ENCODE measurements around the gene ADARB2. TPM values are rescaled to one million over a fixed set of nuclear protein-coding genes. Genes with fewer than 3 reads are reported as not detected.

The ADARB2 gene
- total RNA-seq, 1 donor from 2014 or later = 0.80 TPM

DNA sequence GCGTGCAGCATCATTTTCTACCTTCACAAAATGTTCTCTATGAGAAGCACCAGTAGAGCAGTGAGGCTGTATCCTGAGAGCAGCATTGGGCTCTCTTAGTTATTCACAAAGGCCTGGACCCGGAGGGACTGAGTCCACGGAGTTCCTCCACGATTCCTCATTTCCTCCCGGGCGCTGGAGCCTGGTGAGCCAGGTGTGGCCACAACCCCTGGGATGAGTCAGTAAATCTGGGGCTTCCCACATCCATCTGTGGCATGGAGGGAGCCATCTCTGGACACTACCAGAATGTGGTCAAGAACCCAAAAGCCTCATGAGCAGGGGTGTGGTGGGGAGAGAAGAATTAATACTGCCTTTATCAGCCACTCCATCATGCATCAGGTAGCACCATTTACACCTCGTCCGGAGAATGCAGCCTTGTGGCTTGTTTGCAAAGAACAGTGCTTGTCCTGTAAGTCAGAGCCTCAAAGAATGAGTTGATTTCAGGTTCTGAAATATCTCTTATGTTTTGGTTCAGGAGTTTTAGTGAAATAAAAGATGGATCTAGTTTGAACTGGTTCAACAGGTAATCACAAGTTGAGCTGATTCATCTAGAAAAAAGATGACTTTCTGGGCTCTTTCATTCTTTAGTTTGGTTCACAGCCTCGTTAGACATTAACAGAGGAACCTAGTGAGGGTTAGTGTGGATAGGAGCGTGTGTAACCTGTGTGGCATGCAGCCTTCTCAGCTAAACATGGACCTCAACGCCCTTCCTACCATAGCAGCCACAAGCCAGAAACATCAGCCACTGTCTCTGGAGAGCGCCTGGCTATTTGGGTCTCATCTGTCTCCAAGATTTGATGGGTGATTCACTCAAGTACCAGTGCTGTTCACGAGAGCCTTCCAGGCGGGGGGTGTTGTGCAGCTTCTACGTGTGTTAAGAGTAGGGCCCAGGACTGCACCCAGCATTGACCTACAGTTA lies 586.0 kb downstream of the ADARB2 start:
- ATAC-seq (no peak), DNase-seq (no peak)
- Histone ChIP-seq H3K4me3 (no peak overlapping the region), H3K27ac (no peak overlapping the region), H3K9me3 (peaks cover 1% of the 10 kb centered on the region), H3K4me1 (no peaks in the 10 kb centered on the region), H3K36me3 (no peaks in the 10 kb centered on the region), H3K27me3 (ENCODE audit: low read depth) (peaks cover 7% of the 10 kb centered on the region)
- intact Hi-C loops (cut with DNase I) = no loop called here
- TF ChIP-seq, protein P1, sequence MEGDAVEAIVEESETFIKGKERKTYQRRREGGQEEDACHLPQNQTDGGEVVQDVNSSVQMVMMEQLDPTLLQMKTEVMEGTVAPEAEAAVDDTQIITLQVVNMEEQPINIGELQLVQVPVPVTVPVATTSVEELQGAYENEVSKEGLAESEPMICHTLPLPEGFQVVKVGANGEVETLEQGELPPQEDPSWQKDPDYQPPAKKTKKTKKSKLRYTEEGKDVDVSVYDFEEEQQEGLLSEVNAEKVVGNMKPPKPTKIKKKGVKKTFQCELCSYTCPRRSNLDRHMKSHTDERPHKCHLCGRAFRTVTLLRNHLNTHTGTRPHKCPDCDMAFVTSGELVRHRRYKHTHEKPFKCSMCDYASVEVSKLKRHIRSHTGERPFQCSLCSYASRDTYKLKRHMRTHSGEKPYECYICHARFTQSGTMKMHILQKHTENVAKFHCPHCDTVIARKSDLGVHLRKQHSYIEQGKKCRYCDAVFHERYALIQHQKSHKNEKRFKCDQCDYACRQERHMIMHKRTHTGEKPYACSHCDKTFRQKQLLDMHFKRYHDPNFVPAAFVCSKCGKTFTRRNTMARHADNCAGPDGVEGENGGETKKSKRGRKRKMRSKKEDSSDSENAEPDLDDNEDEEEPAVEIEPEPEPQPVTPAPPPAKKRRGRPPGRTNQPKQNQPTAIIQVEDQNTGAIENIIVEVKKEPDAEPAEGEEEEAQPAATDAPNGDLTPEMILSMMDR (IDR thresholded peaks at IDR 0.05) = no peak

DNA sequence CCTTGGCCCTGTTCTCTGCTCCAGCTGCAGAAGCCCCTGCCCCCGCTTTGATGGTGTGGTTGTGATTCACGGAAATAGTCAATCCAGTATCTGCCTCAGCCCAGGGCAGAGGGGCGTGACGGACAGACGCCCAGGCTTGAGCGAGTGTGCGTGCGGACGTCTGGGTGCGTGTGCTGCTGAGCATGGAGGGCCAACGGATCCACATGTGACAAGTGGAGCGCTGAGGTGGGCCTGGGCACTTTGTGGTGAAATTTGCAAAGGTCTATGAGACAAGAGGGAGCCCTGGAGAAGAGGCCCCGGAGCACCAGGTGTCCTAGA lies 586.7 kb downstream of the ADARB2 start:
- no peaks in the 10 kb centered on the region for H3K36me3 ChIP-seq
- H3K27me3 ChIP-seq (ENCODE audit: low read depth) = peaks cover 7% of the 10 kb centered on the region
- peaks cover 8% of the 10 kb centered on the region for H3K9me3 ChIP-seq
- TF ChIP-seq, protein P1 (IDR thresholded peaks at IDR 0.05) = no peak
- no peak for DNase-seq
- H3K4me3 ChIP-seq = no peak overlapping the region
- H3K4me1 ChIP-seq = no peaks in the 10 kb centered on the region
- ATAC-seq = no peak
- intact Hi-C loops (cut with DNase I) = no loop called here
- H3K27ac ChIP-seq = no peak overlapping the region

DNA sequence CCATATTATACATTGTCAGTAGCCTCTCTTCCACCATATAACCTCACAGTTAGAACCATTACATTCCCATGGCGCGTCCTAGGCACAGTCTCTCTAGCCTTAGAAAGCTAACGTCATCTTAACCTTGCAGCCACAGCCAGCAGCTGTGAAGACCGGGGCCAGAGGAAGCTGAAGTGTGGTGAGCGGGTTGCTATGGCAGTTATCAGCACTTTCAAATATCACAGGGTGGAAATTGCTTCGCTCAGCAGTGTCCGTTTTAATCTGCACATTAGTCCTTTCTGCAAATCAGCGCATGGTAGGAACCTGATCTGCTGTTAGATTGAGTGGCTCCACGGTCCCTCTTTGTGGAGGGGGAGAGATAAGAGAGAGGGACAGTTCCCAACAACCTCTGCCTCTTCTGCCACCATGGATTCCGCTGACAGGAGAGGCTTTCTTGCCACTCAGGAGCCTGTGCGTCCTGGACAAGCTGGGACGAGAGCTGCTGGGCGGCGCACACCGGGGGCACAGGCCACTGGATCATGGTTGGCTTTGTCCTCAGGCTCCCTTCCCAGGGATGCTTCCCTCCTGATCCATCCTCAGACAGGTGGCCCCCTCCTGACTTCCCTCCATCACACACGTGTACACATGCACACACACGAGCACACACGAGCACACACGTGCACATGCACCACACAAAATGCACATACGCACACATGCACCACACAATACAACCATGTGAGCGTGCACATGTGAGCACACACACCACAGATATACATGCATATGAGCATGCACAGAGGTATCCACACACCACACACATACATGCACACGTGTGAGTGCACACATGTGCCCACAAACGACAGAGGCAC lies 587.3 kb downstream of the ADARB2 start:
- Histone ChIP-seq H3K4me1 (no peaks in the 10 kb centered on the region), H3K36me3 (no peaks in the 10 kb centered on the region), H3K27ac (no peak overlapping the region), H3K27me3 (ENCODE audit: low read depth) (peaks cover 7% of the 10 kb centered on the region), H3K9me3 (peaks cover 8% of the 10 kb centered on the region), H3K4me3 (no peak overlapping the region)
- intact Hi-C loops (cut with DNase I) = no loop called here
- DNase-seq = no peak
- TF ChIP-seq, protein P1 (IDR thresholded peaks at IDR 0.05) = no peak
- peak; percentile 31 to 42 for ATAC-seq

DNA sequence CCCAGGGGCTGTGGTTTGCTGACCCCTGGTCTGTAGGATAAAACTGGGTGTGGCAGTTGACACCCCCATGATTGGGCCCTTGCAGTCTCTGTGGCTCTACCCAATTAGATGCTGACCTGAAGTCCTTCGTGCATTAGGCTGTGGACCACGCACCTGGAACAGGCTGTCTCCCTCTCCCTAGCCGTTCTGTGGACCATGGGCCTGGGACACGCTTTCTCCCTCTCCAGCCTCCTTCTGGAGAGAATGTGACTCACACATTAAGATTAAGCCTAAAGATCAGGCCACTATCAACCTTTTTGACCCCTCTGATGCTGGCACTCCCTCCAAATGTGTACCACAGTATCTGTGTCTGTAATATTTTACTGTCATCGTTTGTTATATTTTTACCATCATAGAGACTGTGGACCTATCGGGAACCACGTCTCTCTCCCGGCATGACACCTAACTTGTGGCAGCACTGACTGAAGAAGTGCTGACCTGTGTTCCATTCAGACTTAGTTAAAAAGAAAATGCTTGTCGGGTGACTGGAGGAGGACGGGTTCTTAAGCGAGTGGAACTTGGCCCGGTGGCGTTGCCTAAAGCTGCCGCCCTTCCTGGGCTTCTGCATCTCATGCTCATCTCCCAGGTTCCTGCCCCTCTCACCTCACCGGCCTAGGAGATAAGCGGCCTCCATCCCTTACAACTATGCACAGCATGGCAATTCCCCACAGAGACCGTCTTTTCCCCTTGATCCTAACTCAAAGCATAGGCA lies 588.3 kb downstream of the ADARB2 start:
- DNase-seq = no peak
- intact Hi-C loops (cut with DNase I) = no loop called here
- ATAC-seq = no peak
- Histone ChIP-seq H3K27ac (no peak overlapping the region), H3K36me3 (no peaks in the 10 kb centered on the region), H3K4me3 (no peak overlapping the region), H3K27me3 (ENCODE audit: low read depth) (peaks cover 7% of the 10 kb centered on the region), H3K4me1 (no peaks in the 10 kb centered on the region), H3K9me3 (peaks cover 8% of the 10 kb centered on the region)
- TF ChIP-seq, protein P1 (IDR thresholded peaks at IDR 0.05) = no peak

DNA sequence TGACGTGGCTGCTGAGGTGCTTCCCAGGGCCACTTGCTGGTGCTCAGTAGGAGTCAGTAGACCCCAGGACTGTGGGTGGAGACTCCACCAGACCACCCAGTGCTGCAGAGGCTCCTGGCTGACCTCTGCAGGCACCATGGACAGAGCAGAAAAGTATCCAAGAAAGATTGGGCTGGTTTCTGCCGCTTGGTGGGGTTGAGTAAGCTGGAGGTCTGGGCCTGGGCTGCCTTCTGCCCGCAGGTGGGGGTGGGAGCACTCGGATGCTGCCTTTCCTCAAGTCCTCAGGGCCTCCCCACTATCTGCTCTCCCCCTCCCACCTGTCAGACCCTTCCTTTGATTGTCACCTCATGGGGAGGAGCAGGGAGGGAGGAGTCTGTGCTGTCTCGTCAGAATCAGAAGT lies 589.5 kb downstream of the ADARB2 start:
- Histone ChIP-seq H3K27ac (no peak overlapping the region), H3K27me3 (ENCODE audit: low read depth) (peaks cover 7% of the 10 kb centered on the region), H3K9me3 (peaks cover 8% of the 10 kb centered on the region), H3K4me3 (no peak overlapping the region), H3K36me3 (no peaks in the 10 kb centered on the region), H3K4me1 (no peaks in the 10 kb centered on the region)
- ATAC-seq = no peak
- DNase-seq = no peak
- TF ChIP-seq, protein P1 (IDR thresholded peaks at IDR 0.05) = no peak
- intact Hi-C loops (cut with DNase I) = no loop called here
